Endodermal cell (in vitro differentiated cells): ENCODE data around the gene CSRNP2. TPM values are rescaled to one million over a fixed set of nuclear protein-coding genes. Genes with fewer than 3 reads are reported as not detected.

Source experiments
- DNase-seq: peaks from one replicate; pipeline ENCODE4 v3.0.0-alpha.2; 2017
- H3K27ac ChIP-seq: 2 replicates; pipeline ENCODE4 v1.5.1; 2013; ENCODE audit warnings: mild to moderate bottlenecking, low read depth, low read length, moderate library complexity
- H3K27me3 ChIP-seq: 2 replicates; pipeline ENCODE4 v1.6.1; 2013; ENCODE audit warnings: mild to moderate bottlenecking, low read length, moderate library complexity; ENCODE audit not compliant: insufficient read depth, control insufficient read depth, poor library complexity, severe bottlenecking
- H3K36me3 ChIP-seq: 2 replicates; pipeline ENCODE4 v1.7.0; 2013; ENCODE audit warnings: mild to moderate bottlenecking, low read length, moderate library complexity; ENCODE audit not compliant: control insufficient read depth, insufficient read depth
- H3K4me1 ChIP-seq: one replicate; pipeline ENCODE4 v1.7.0; 2013; ENCODE audit warnings: low read length; ENCODE audit not compliant: control insufficient read depth, insufficient read depth
- H3K4me3 ChIP-seq: 2 replicates; pipeline ENCODE4 v1.5.1; 2013; ENCODE audit warnings: mild to moderate bottlenecking, low read length, moderate library complexity
- H3K9ac ChIP-seq: 2 replicates; pipeline ENCODE4 v1.6.1; 2013; ENCODE audit warnings: mild to moderate bottlenecking, low read length, moderate library complexity; ENCODE audit not compliant: poor library complexity, severe bottlenecking; ENCODE audit errors: extremely low read depth
- H3K9me3 ChIP-seq: 2 replicates; pipeline ENCODE4 v1.6.1; 2013; ENCODE audit warnings: mild to moderate bottlenecking, low read length, moderate library complexity; ENCODE audit not compliant: control insufficient read depth
- H3K27ac Mint-ChIP-seq: 2 replicates; pipeline ENCODE4 v1.8.0; 2020; ENCODE audit warnings: mixed read lengths
- H3K27me3 Mint-ChIP-seq: 2 replicates; pipeline ENCODE4 v1.8.0; 2021; ENCODE audit warnings: mild to moderate bottlenecking, mixed read lengths; ENCODE audit not compliant: insufficient read depth
- H3K36me3 Mint-ChIP-seq: 2 replicates; pipeline ENCODE4 v1.8.0; 2020; ENCODE audit warnings: low read depth, mixed read lengths
- H3K4me1 Mint-ChIP-seq: 2 replicates; pipeline ENCODE4 v1.8.0; 2020; ENCODE audit warnings: mixed read lengths
- H3K4me3 Mint-ChIP-seq: 2 replicates; pipeline ENCODE4 v1.8.0; 2020; ENCODE audit warnings: mild to moderate bottlenecking, moderate library complexity, mixed read lengths
- H3K9me3 Mint-ChIP-seq: 2 replicates; pipeline ENCODE4 v1.8.0; 2020; ENCODE audit warnings: mild to moderate bottlenecking, mixed read lengths
- CTCF ChIP-seq: fragments of 200-600 bp; sonication (generic); conservative IDR thresholded peaks from 2 replicates; pipeline ENCODE4 v1.5.0; 2021; ENCODE audit warnings: antibody characterized with exemption, mild to moderate bottlenecking
- WGBS, 2 experiments: methylation state at CpG; one replicate each; pipeline versions ENCODE4 v1.1.5 to v1.1.7; 2013; ENCODE audit warnings: missing lambda C conversion rate in 2 of 2, mixed read lengths in 1 of 2; ENCODE audit not compliant: insufficient coverage in 1 of 2, insufficient read length in 1 of 2; 5-methylcytosine and 5-hydroxymethylcytosine counted together
- long read RNA-seq, 4 experiments: library from polyadenylated mRNA in 2 of 4; library from RNA in 1 of 4; library from capped mRNA in 1 of 4; stranded (forward) in 3 of 4; unstranded in 1 of 4; transcript quantifications; one replicate each; pipeline ENCODE4 v2.0.0, GENCODE V29; 2020 to 2021; ENCODE audit warnings: inconsistent platforms in 1 of 4
- polyA plus RNA-seq, 2 experiments: library from polyadenylated mRNA; stranded (reverse); fragments of 50-300 nt; gene quantifications; one replicate each; pipeline ENCODE4 v1.2.3, GENCODE V29; 2013
- total RNA-seq, 2 donors: library from RNA; stranded (reverse); fragmentation: NEBNext Ultra II Directional in 1 of 2; extraction: Animal tissue kit (Norgen Biotek cat#: 25700) in 1 of 2; gene quantifications; 2 replicates in 1 of 2; 3 replicates in 1 of 2; pipeline ENCODE4 v1.2.1, GENCODE V29; 2021

CSRNP2 gene
- 10 to 100 TPM; 45.7 to 52.1 TPM for total RNA-seq
- 34.2 TPM for polyA plus RNA-seq (2013, experiment 1 of 2)
- polyA plus RNA-seq (2013, experiment 2 of 2), result 33.4 TPM
- long read RNA-seq, experiment 1, full-length matches to known transcripts, result 4 of 21 reads
- long read RNA-seq, experiment 1, partial matches to known transcripts, result 2 of 21 reads
- long read RNA-seq, experiment 1, other reads (novel, unspliced or antisense), result 15 of 21 reads
- long read RNA-seq, experiment 2, full-length matches to known transcripts, result 12 of 37 reads
- long read RNA-seq, experiment 2, partial matches to known transcripts, result 9 of 37 reads
- long read RNA-seq, experiment 2, other reads (novel, unspliced or antisense), result 16 of 37 reads
- long read RNA-seq, experiment 3, full-length matches to known transcripts, result 1 of 8 reads
- long read RNA-seq, experiment 3, partial matches to known transcripts, result 1 of 8 reads
- long read RNA-seq, experiment 3, other reads (novel, unspliced or antisense), result 6 of 8 reads
- long read RNA-seq, experiment 4, full-length matches to known transcripts, result 1 of 5 reads
- long read RNA-seq, experiment 4, partial matches to known transcripts, result 0 of 5 reads
- long read RNA-seq, experiment 4, other reads (novel, unspliced or antisense), result 4 of 5 reads

DNA sequence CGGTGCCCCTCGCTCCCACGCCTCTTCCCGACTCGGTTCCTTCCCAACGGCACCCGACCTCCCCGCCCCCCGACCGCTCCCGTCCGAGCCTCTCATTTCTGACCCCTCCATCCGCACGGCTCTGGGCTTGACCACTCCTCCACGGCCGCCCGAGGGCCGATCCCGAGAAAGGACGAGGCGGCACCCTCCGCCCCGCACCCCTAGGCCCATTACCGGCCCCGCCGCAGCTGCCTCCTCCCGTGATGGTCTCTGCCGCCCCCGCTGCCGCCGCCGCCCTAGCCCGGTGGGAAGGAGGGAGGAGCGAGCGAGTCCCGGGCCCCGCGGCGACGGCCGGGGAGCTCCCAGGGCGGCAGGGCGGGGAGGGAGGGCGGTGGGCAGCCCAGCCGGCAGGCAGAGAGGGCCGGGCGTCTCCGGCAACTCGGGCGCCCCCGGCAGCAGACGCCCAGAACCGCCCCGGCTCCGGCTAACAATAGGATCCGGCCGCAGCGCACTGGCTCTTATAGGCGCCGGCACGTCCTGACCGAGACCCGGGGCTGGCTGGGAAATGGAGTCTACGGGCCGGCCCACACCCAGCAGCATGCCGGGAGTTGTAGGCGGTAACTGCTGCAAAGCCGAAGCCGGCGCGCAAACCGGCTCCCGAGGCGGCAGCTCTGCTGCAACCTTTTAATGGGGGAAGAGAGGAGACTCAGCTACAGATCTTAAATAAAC, at the start of gene CSRNP2:
Gene CSRNP2, minus strand, starts transcription at position 471 of the 708 bp plus-strand sequence. CDS start 7,035 bp downstream, outside the sequence.
- Mint-ChIP-seq H3K4me1 (peaks cover 19% of the 10 kb centered on the region), H3K4me3 (peak within 1 kb of the TSS; percentile 100), H3K27ac (peak within 1 kb of the TSS; percentile 98), H3K9me3 (no peaks in the 10 kb centered on the region), H3K27me3 (no peaks in the 10 kb centered on the region), H3K36me3 (peaks cover 22% of the 10 kb centered on the region)
- peak within 1 kb of the TSS; percentile 89 for H3K4me3 ChIP-seq
- TF ChIP-seq CTCF, result peak; percentile 27
- H3K27ac ChIP-seq, result peak within 1 kb of the TSS; percentile 94
- no peaks in the 10 kb centered on the region for H3K4me1 ChIP-seq
- WGBS, 2 experiments, result 0% methylated on average over 25 to 74 of the region's 74 CpGs
- no peaks in the 10 kb centered on the region for H3K9me3 ChIP-seq
- no peaks in the 10 kb centered on the region for H3K36me3 ChIP-seq
- peak within 1 kb of the TSS; percentile 83 for H3K9ac ChIP-seq
- no peaks in the 10 kb centered on the region for H3K27me3 ChIP-seq
- peak; percentile 100 for DNase-seq

DNA sequence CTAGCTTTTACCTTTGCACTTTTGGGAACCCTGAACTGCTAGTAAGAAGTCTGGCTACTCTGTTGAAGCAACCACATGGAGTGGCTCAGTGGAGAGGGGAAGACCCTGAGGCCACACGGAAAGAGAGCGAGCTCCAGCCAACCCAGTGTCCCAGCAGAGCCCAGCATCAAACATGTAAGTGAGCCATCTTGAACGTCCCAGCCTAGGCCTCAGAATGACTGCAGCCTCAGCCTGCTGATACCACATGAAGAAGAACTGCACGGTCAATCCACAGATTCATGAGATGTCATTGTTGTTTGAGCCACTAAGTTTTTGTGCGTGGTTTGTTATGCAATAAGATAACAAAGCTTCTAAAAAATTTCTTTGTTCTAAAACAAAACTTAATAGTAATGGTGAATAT, 49.3 kb upstream of the CSRNP2 start:
- H3K4me1 ChIP-seq, result no peaks in the 10 kb centered on the region
- no peak for TF ChIP-seq CTCF
- no peak overlapping the region for H3K4me3 ChIP-seq
- H3K9ac ChIP-seq, result no peak overlapping the region
- H3K36me3 Mint-ChIP-seq, result peaks cover 6% of the 10 kb centered on the region
- H3K27me3 Mint-ChIP-seq, result no peaks in the 10 kb centered on the region
- H3K9me3 ChIP-seq, result no peaks in the 10 kb centered on the region
- H3K36me3 ChIP-seq, result no peaks in the 10 kb centered on the region
- H3K27ac ChIP-seq, result no peak overlapping the region
- H3K4me1 Mint-ChIP-seq, result no peaks in the 10 kb centered on the region
- H3K4me3 Mint-ChIP-seq, result no peak overlapping the region
- H3K9me3 Mint-ChIP-seq, result no peaks in the 10 kb centered on the region
- peak overlapping the region; percentile 66 for H3K27ac Mint-ChIP-seq
- 90 to 94% methylated on average over 4 to 5 of the region's 5 CpGs for WGBS, 2 experiments
- no peaks in the 10 kb centered on the region for H3K27me3 ChIP-seq
- no peak for DNase-seq

GRCh38 chr12:51131745-51132521, 48.5 kb upstream of the CSRNP2 start:
- Mint-ChIP-seq H3K27ac (no peak overlapping the region), H3K9me3 (no peaks in the 10 kb centered on the region), H3K27me3 (no peaks in the 10 kb centered on the region), H3K36me3 (peaks cover 6% of the 10 kb centered on the region), H3K4me3 (no peak overlapping the region), H3K4me1 (no peaks in the 10 kb centered on the region)
- no peak for DNase-seq
- no peaks in the 10 kb centered on the region for H3K36me3 ChIP-seq
- no peaks in the 10 kb centered on the region for H3K4me1 ChIP-seq
- H3K9ac ChIP-seq, result no peak overlapping the region
- no peaks in the 10 kb centered on the region for H3K27me3 ChIP-seq
- no peak overlapping the region for H3K4me3 ChIP-seq
- H3K9me3 ChIP-seq, result no peaks in the 10 kb centered on the region
- H3K27ac ChIP-seq, result no peak overlapping the region
- 95 to 100% methylated on average over 3 to 5 of the region's 5 CpGs for whole genome bisulfite sequencing, 2 experiments
- no peak for TF ChIP-seq CTCF
